ENCODE measurements around the gene TMEM170B.

DNA sequence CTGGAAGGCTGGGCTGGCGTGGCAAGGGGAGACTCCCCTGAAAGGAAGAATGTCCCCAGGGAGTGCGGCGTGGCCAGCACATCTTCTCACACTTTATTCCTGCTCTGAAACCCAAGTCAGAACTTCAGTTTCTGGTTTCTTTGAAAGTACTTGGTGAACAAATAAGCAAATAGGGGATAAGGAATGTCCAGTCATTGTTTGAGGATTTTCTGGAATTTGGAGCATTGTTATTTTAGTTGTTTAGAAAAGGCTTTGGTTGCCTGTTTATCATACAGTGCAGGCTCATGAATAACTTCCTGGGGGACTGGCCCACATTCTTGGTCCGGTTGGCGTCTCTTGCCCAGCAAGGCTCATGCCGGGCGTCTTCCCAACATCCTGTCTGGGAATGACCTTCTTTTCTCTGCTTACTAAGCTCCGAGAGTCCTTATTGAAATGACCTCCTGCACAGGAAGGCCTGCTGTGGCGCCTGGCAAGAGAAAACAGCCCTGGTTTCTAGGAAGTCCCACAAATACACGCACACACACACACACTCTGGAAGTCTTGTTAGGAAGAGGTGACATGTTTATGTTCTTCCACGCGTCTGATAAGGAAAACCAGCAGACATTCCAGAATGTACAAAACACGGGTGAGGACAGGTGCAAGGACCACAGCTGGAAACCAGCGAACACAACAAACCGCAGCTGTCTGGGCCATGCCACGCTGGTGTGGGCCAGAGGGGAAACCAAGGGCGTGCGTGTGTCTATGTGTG, 71.9 kb downstream of the TMEM170B start:
- TF ChIP-seq, protein P1, sequence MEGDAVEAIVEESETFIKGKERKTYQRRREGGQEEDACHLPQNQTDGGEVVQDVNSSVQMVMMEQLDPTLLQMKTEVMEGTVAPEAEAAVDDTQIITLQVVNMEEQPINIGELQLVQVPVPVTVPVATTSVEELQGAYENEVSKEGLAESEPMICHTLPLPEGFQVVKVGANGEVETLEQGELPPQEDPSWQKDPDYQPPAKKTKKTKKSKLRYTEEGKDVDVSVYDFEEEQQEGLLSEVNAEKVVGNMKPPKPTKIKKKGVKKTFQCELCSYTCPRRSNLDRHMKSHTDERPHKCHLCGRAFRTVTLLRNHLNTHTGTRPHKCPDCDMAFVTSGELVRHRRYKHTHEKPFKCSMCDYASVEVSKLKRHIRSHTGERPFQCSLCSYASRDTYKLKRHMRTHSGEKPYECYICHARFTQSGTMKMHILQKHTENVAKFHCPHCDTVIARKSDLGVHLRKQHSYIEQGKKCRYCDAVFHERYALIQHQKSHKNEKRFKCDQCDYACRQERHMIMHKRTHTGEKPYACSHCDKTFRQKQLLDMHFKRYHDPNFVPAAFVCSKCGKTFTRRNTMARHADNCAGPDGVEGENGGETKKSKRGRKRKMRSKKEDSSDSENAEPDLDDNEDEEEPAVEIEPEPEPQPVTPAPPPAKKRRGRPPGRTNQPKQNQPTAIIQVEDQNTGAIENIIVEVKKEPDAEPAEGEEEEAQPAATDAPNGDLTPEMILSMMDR (IDR thresholded peaks at IDR 0.05) = no peak
- TF ChIP-seq KAT7 (CRISPR knock-in tag; IDR thresholded peaks at IDR 0.05; ENCODE audit: borderline replicate concordance) = no peak
- no peak for TF ChIP-seq ETV6 (CRISPR knock-in tag; IDR thresholded peaks at IDR 0.05)
- TF ChIP-seq CREB1 (CRISPR knock-in tag; IDR thresholded peaks at IDR 0.05) = no peak
- TF ChIP-seq, protein P2, sequence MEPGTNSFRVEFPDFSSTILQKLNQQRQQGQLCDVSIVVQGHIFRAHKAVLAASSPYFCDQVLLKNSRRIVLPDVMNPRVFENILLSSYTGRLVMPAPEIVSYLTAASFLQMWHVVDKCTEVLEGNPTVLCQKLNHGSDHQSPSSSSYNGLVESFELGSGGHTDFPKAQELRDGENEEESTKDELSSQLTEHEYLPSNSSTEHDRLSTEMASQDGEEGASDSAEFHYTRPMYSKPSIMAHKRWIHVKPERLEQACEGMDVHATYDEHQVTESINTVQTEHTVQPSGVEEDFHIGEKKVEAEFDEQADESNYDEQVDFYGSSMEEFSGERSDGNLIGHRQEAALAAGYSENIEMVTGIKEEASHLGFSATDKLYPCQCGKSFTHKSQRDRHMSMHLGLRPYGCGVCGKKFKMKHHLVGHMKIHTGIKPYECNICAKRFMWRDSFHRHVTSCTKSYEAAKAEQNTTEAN (CRISPR knock-in tag; IDR thresholded peaks at IDR 0.05) = no peak
- no peak for TF ChIP-seq JUN (CRISPR knock-in tag; IDR thresholded peaks at IDR 0.05)
- TF ChIP-seq HMGXB4 (CRISPR knock-in tag; IDR thresholded peaks at IDR 0.05) = no peak
